ENCODE results near the gene RBM39. TPM values are rescaled to one million over a fixed set of nuclear protein-coding genes. Genes with fewer than 3 reads are reported as not detected.
"Not testable (repeated sequence)": the region's sequence is repeated elsewhere in the genome, so short reads cannot be mapped to it uniquely, and the experiment has no call there.

Gene RBM39
- total RNA-seq, 2 donors from 2014 or later, result 276 to 332 TPM

DNA sequence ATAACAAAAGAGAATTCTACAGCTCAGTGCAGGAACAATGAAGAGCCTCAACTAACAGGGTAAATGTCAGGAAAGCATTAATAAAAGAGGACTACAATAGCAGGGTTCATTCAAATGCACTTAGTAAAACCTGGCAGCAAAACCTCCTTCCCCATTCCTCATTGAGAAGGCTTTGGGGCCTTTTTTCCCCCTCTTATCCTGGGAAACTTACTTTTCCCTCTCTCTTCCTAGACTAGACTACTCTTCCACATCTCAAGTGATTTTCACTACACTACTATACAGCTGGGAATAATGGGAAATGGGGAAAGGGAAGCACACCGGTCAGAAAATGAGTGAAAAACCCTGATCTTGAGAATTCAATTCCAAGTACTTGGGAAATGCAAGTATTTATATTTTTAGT lies 32.8 kb downstream of the RBM39 start:
- no peaks in the 10 kb centered on the region for H3K27me3 ChIP-seq (ENCODE audit: control insufficient read depth, insufficient read depth, low read length, poor library complexity, severe bottlenecking)
- TF ChIP-seq, protein P1, sequence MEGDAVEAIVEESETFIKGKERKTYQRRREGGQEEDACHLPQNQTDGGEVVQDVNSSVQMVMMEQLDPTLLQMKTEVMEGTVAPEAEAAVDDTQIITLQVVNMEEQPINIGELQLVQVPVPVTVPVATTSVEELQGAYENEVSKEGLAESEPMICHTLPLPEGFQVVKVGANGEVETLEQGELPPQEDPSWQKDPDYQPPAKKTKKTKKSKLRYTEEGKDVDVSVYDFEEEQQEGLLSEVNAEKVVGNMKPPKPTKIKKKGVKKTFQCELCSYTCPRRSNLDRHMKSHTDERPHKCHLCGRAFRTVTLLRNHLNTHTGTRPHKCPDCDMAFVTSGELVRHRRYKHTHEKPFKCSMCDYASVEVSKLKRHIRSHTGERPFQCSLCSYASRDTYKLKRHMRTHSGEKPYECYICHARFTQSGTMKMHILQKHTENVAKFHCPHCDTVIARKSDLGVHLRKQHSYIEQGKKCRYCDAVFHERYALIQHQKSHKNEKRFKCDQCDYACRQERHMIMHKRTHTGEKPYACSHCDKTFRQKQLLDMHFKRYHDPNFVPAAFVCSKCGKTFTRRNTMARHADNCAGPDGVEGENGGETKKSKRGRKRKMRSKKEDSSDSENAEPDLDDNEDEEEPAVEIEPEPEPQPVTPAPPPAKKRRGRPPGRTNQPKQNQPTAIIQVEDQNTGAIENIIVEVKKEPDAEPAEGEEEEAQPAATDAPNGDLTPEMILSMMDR (conservative IDR thresholded peaks at IDR 0.05), result no peak
- no peak overlapping the region for H3K9ac ChIP-seq (ENCODE audit: extremely low read depth, low read length, poor library complexity, severe bottlenecking)
- Mint-ChIP-seq H3K9me3 (no peaks in the 10 kb centered on the region), H3K36me3 (ENCODE audit: low read depth) (peaks cover 73% of the 10 kb centered on the region), H3K4me3 (no peak overlapping the region), H3K4me1 (no peaks in the 10 kb centered on the region), H3K27me3 (ENCODE audit: insufficient read depth) (no peaks in the 10 kb centered on the region), H3K27ac (no peak overlapping the region)
- H3K4me1 ChIP-seq (ENCODE audit: control insufficient read depth, insufficient read depth, low read length), result no peaks in the 10 kb centered on the region
- no peak overlapping the region for H3K4me3 ChIP-seq (ENCODE audit: low read length)
- WGBS, 2 experiments (ENCODE audit: insufficient coverage in 1 of 2, insufficient read length in 1 of 2), result no CpG with 5 or more reads among the region's 1 CpG
- H3K27ac ChIP-seq (ENCODE audit: low read depth, low read length), result no peak overlapping the region
- peaks cover 96% of the 10 kb centered on the region for H3K36me3 ChIP-seq (ENCODE audit: control insufficient read depth, insufficient read depth, low read length)
- no peak for DNase-seq
- H3K9me3 ChIP-seq (ENCODE audit: control insufficient read depth, low read length), result no peaks in the 10 kb centered on the region

DNA sequence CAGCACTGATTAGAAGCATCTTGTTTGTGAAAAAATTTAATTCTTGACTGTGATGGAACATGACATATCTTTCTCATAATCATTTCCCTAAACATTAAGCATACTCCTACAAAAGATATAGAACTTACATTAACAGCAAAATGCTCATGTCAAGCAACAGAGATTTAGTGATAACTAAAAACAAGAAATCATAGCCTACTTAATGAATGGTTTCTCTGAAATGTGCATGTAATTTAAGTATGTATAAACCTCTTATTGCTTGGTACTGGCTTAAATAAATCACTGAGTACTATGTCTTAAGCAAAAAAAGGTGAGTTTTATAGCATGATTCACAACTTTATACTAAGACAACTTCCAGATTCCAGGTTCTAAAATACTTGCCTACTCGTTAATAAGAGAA lies 33.6 kb downstream of the RBM39 start:
- Histone ChIP-seq H3K9me3 (ENCODE audit: control insufficient read depth, low read length) (no peaks in the 10 kb centered on the region), H3K27ac (ENCODE audit: low read depth, low read length) (no peak overlapping the region), H3K4me1 (ENCODE audit: control insufficient read depth, insufficient read depth, low read length) (no peaks in the 10 kb centered on the region), H3K36me3 (ENCODE audit: control insufficient read depth, insufficient read depth, low read length) (peaks cover 96% of the 10 kb centered on the region), H3K9ac (ENCODE audit: extremely low read depth, low read length, poor library complexity, severe bottlenecking) (no peak overlapping the region), H3K27me3 (ENCODE audit: control insufficient read depth, insufficient read depth, low read length, poor library complexity, severe bottlenecking) (no peaks in the 10 kb centered on the region), H3K4me3 (ENCODE audit: low read length) (no peak overlapping the region)
- Mint-ChIP-seq H3K4me1 (no peaks in the 10 kb centered on the region), H3K4me3 (no peak overlapping the region), H3K36me3 (ENCODE audit: low read depth) (peaks cover 73% of the 10 kb centered on the region), H3K27ac (no peak overlapping the region), H3K27me3 (ENCODE audit: insufficient read depth) (no peaks in the 10 kb centered on the region), H3K9me3 (no peaks in the 10 kb centered on the region)
- TF ChIP-seq, protein P1 (conservative IDR thresholded peaks at IDR 0.05), result no peak
- no peak for DNase-seq
- 94% methylated on average over 1 of the region's 1 CpG; no CpG with 5 or more reads in 1 of the 2 experiments for WGBS, 2 experiments (ENCODE audit: insufficient coverage in 1 of 2, insufficient read length in 1 of 2)

DNA sequence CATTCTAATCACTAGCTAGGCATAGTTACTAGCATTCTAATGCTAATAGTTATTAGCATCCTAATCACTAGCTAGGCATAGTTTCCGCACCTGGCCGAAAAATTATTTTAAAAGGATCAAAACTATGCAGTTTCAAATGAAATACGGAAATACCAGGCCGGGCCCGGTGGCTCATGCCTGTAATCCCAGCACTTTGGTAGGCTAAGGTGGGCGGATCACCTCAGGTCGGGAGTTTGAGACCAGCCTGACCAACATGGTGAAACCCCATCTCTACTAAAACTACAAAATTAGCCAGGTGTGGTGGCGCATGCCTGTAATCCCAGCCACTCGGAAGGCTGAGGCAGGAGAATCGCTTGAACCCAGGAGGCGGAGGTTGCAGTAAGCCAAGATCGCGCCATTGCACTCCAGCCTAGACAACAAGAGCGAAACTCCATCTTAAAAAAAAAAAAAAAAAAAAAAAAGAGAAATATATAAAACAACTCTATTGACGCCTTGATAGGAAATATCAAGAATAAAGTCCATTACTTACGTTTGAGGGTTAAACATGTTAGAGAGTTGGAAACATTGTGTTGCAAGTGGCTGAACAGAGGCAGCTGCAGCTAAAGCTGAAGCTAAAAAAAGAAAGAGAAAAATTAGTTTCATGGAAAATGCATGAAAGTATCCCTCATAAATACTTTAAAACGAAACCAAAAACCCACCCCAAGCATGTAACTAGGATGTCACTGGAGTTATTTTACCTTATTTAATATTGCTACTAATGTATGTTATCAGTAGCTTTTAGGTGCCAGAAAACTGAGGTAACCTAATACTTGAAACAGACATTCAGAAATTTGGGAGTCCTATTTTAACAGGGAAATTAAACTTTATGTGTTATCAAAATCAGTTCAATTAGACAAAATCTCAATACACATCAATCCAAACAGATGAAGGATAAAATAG lies 35.2 kb downstream of the RBM39 start:
- not testable (repeated sequence) for H3K9ac ChIP-seq (ENCODE audit: extremely low read depth, low read length, poor library complexity, severe bottlenecking); H3K4me1 ChIP-seq (ENCODE audit: control insufficient read depth, insufficient read depth, low read length); H3K9me3 Mint-ChIP-seq; H3K4me3 ChIP-seq (ENCODE audit: low read length); H3K27me3 ChIP-seq (ENCODE audit: control insufficient read depth, insufficient read depth, low read length, poor library complexity, severe bottlenecking); H3K9me3 ChIP-seq (ENCODE audit: control insufficient read depth, low read length); H3K27me3 Mint-ChIP-seq (ENCODE audit: insufficient read depth); H3K4me3 Mint-ChIP-seq; DNase-seq; H3K27ac ChIP-seq (ENCODE audit: low read depth, low read length); H3K4me1 Mint-ChIP-seq
- WGBS, 2 experiments (ENCODE audit: insufficient coverage in 1 of 2, insufficient read length in 1 of 2), result 95 to 97% methylated on average over 6 to 13 of the region's 17 CpGs
- H3K36me3 ChIP-seq (ENCODE audit: control insufficient read depth, insufficient read depth, low read length), result peaks cover 96% of the 10 kb centered on the region
- H3K27ac Mint-ChIP-seq, result peak overlapping the region; percentile 30
- peaks cover 79% of the 10 kb centered on the region for H3K36me3 Mint-ChIP-seq (ENCODE audit: low read depth)

DNA sequence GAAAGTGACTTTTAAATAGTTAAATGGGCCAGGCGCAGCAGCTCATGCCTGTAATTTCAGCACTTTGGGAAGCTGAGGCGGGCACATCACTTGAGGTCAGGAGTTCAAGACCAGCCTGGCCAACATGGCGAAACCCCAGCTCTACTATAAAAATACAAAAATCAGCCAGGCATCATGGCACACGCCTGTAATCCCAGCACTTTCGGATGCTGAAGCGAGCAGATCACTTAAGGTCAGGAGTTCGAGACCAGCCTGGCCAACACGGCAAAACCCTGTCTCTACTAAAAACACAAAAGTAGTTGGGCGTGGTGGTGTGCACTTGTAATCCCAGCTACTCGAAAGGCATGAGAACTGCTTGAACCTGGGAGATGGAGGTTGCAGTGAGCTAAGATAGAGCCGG lies 36.2 kb downstream of the RBM39 start:
- H3K4me1 Mint-ChIP-seq, result not testable (repeated sequence)
- peaks cover 75% of the 10 kb centered on the region for H3K36me3 Mint-ChIP-seq (ENCODE audit: low read depth)
- WGBS, 2 experiments (ENCODE audit: insufficient coverage in 1 of 2, insufficient read length in 1 of 2), result 88 to 96% methylated on average over 10 to 11 of the region's 11 CpGs

More for the DNA sequence above, 36.2 kb downstream of the RBM39 start:
- H3K36me3 ChIP-seq (ENCODE audit: control insufficient read depth, insufficient read depth, low read length), result peaks cover 93% of the 10 kb centered on the region
- H3K4me3 Mint-ChIP-seq; H3K27ac Mint-ChIP-seq; DNase-seq; H3K9ac ChIP-seq (ENCODE audit: extremely low read depth, low read length, poor library complexity, severe bottlenecking); H3K4me3 ChIP-seq (ENCODE audit: low read length); H3K27ac ChIP-seq (ENCODE audit: low read depth, low read length); H3K4me1 ChIP-seq (ENCODE audit: control insufficient read depth, insufficient read depth, low read length); H3K27me3 Mint-ChIP-seq (ENCODE audit: insufficient read depth); H3K9me3 Mint-ChIP-seq; H3K27me3 ChIP-seq (ENCODE audit: control insufficient read depth, insufficient read depth, low read length, poor library complexity, severe bottlenecking); H3K9me3 ChIP-seq (ENCODE audit: control insufficient read depth, low read length): not testable (repeated sequence)

Data from endodermal cell (in vitro differentiated cells).